Measurements from ENCODE around the gene TGFA.

TGFA gene

GRCh38 chr2:70399046-70399445 is 154.6 kb downstream of the TGFA start:
- no peak for TF ChIP-seq CTCF (IDR thresholded peaks at IDR 0.05; ENCODE audit: low read depth, low read length)
- no peak for DNase-seq (ENCODE audit: low read depth, low spot score)
- no peak overlapping the region for H3K4me3 ChIP-seq (ENCODE audit: low read depth, low read length)
- in situ Hi-C loops (cut with HindIII; ENCODE audit: low sequenced_read_pairs) = no loop called here

All from astrocyte of the spinal cord (primary cell).